Coronary artery (tissue), 2 donors: Measurements from ENCODE around the gene RAB36.

Experiments used
- DNase-seq: peaks from one replicate; pipeline ENCODE4 v3.0.0-alpha.2; 2017; ENCODE audit warnings: low spot score
- H3K27ac ChIP-seq, 2 donors: fragments of 200-600 bp; sonication (generic); one replicate each; pipeline ENCODE4 v1.5.1; 2016 to 2019
- H3K4me3 ChIP-seq: fragments of 200-600 bp; sonication (generic); 2 replicates; pipeline ENCODE4 v1.5.1; 2016; ENCODE audit warnings: mild to moderate bottlenecking, moderate library complexity
- TF ChIP-seq, protein P1 (sequence below): fragments of 200-600 bp; sonication (generic); IDR thresholded peaks from one replicate; pipeline ENCODE4 v1.5.1; 2019; ENCODE audit warnings: antibody characterized with exemption

RAB36 gene

DNA sequence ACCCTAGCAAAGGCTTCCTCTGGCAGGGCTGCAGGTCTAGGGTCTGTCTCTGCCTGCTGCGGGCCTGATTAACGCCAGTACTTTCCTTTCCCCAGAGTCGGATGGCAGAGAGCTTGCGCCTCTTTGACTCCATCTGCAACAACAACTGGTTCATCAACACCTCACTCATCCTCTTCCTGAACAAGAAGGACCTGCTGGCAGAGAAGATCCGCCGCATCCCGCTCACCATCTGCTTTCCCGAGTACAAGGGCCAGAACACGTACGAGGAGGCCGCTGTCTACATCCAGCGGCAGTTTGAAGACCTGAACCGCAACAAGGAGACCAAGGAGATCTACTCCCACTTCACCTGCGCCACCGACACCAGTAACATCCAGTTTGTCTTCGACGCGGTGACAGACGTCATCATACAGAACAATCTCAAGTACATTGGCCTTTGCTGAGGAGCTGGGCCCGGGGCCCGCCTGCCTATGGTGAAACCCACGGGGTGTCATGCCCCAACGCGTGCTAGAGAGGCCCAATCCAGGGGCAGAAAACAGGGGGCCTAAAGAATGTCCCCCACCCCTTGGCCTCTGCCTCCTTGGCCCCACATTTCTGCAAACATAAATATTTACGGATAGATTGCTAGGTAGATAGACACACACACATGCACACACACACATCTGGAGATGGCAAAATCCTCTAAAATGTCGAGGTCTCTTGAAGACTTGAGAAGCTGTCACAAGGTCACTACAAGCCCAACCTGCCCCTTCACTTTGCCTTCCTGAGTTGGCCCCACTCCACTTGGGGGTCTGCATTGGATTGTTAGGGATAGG lies 22.1 kb upstream of the RAB36 start:
- no peak overlapping the region for H3K4me3 ChIP-seq
- no peak for DNase-seq
- TF ChIP-seq, protein P1, sequence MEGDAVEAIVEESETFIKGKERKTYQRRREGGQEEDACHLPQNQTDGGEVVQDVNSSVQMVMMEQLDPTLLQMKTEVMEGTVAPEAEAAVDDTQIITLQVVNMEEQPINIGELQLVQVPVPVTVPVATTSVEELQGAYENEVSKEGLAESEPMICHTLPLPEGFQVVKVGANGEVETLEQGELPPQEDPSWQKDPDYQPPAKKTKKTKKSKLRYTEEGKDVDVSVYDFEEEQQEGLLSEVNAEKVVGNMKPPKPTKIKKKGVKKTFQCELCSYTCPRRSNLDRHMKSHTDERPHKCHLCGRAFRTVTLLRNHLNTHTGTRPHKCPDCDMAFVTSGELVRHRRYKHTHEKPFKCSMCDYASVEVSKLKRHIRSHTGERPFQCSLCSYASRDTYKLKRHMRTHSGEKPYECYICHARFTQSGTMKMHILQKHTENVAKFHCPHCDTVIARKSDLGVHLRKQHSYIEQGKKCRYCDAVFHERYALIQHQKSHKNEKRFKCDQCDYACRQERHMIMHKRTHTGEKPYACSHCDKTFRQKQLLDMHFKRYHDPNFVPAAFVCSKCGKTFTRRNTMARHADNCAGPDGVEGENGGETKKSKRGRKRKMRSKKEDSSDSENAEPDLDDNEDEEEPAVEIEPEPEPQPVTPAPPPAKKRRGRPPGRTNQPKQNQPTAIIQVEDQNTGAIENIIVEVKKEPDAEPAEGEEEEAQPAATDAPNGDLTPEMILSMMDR = no peak
- H3K27ac ChIP-seq = no peak overlapping the region

DNA sequence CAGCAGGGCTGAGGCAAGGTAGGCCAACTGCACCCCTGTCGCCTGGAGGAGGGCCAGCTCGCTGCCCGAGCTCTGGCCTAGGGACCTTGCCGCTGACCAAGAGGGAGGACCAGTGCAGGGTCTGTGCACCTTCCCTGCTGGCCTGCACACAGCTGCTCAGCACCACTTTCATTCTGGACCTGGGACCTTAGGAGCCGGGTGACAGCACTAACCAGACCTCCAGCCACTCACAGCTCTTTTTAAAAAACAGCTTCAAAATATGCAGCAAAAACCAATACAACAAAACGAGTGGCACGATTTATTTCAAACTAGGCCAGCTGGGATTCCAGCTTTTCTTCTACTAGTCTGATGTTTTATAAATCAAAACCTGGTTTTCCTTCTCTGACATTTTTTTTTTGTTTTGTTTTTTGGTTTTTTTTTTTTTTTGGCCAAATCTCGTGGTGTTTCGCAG lies 21.4 kb upstream of the RAB36 start:
- DNase-seq = no peak
- no peak overlapping the region for H3K4me3 ChIP-seq
- no peak overlapping the region for H3K27ac ChIP-seq
- TF ChIP-seq, protein P1 = no peak

DNA sequence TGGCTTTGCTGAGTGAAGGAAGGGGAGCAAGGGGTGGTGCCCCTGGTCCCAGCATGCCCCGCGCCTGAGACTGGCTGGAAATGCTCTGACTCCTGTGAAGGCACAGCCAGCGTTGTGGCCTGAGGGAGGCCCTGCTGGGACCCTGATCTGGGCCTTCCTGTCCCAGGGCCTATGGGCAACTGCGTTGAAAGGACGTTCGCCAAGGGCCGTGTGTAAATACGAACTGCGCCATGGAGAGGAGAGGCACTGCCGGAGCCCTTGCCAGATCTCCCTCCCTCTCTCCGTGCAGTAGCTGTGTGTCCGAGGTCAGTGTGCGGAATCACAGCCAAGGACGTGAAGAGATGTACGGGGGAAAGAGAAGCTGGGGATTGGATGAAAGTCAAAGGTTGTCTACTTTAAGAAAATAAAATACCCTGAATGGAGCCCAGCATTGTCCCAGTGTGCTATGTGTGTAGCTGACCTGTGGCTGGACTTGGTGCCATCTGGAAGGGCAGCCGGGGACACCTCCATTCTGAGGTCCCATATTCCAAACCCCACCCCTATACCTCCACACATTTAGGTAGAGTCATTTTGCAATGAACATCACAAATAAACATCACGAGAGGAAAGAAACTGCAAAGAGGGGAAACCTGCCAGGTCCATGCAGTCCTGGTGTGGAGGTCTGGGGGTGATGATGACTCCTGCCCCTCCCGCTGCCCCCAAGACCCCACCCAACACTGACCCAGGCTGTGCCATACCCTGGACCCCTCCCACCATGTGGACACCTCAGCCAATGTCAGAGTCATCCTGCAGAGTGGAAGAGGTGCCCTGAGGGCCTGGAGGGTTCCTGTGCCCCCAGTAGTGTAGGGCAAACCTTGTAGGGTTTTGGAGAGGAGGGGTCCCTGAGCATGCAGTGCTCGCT lies 20.4 kb upstream of the RAB36 start:
- TF ChIP-seq, protein P1 = no peak
- Histone ChIP-seq H3K4me3 (no peak overlapping the region), H3K27ac (no peak overlapping the region)
- DNase-seq = no peak

DNA sequence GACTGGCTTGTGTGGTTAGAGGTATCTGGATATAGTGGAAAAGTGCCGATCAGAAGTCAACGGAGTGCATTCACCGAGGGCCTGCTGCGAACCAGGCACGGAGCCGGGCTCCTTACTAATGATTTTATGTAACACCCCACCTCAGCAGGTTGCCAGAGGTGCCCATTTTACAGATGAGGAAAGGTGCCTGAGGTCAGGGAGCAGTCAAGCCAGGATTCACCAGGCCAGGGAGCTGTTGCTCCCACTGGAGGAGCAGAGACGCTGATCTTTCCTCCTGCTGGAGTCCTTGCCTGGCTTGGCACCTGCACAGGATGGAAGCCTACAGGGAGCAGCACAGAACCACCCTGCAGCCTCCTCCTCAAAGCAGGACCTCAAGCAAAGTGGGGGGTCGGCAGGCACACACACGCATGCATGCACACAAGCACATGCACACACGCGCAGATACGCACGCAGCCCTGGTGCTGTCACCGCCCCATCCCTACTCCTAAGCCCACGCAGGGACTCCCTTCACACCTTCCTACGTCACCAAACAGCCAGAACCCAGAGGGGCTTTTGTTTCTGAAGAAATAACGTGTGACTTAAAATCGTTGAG lies 19.7 kb upstream of the RAB36 start:
- TF ChIP-seq, protein P1 = no peak
- Histone ChIP-seq H3K27ac (no peak overlapping the region), H3K4me3 (no peak overlapping the region)
- no peak for DNase-seq

DNA sequence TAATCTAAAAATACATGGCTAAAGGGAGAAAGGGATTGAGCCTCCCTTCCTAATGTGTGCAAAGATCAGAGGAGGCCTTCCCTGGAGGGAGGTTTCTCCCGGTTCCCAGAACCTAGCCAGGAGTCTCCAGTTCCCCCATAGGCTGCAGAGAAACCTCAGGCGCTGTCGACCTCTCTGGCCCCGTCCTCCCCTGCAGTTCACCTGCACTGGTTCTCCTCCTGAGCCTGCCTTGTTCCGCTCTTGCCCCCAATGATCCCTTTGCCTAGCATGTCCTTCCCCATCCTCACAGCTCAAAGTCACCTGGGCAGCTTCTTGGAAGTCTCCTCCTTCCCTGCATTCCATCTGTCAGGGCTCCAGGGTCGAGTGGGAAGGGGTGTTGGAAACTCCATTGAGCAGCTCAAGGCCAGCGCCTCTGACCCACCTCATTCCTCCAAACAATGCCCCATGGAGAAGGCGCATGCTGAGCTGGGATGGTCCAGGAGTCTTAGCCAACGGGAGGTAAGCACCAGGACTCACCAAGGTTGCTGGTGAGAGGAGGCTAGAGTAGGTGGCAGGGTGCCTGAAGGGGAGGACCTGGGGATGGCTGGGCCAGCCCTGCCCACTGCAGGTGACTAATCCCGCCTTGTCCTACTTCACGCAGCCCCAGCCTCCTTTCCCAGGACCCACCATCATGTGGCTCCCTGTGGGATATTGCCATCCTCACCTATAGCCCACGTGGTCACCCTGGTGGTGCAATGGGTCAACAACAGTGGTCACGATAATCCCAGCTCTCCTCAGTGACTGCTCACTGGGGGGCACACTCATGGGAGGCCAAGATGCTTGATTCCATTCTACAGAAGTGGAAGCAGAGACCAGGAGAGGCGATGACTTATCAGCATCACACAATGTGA lies 18.9 kb upstream of the RAB36 start:
- Histone ChIP-seq H3K27ac (no peak overlapping the region), H3K4me3 (no peak overlapping the region)
- TF ChIP-seq, protein P1 = no peak
- no peak for DNase-seq

DNA sequence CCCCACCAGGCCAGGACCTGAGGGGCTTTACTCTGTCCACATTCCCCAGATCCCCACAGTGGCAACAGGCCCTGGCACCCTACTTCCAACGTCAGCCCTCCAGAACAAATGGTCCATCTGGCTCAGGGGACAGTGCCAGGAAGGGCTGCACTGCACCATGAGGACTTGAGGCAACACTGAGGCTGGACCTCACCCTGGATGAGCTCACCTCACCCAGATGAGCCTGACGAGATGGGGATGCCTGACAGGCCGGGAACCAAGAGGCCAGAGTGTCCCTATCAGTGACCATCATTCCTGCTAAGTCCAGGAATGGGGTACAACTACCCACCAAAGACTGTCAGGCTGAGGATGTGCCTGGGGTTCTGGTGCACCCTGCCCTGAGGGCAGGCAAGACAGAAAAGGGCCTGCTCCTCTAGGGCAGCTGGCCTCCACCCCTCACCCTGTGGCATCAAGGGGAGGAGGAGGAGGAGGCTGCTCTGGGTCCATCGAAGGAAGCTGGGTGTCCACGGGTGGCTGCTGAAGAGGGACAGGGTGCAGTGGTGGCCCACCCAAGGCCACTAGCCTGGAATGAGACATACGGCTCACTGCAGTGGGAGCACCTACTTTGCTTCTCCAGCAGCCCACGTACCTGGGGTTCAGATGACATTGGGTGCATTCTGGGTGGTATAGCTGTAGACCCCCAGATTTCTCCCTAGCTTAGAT lies 18.1 kb upstream of the RAB36 start:
- H3K27ac ChIP-seq = no peak overlapping the region
- DNase-seq = no peak
- TF ChIP-seq, protein P1 = no peak
- no peak overlapping the region for H3K4me3 ChIP-seq
